Stimulated activated CD8-positive, alpha-beta memory T cell treated with anti-CD3 and anti-CD28 coated beads, Interleukin-2, amount 100 ng/mL, for 1 hour (primary cell): ENCODE data around the gene APBA2.

ENCODE experiments used
- DNase-seq, 2 donors: peaks; one replicate each; pipeline ENCODE4 v3.0.0-alpha.2; 2020; ENCODE audit warnings: low read depth in 2 of 2

Gene APBA2

DNA sequence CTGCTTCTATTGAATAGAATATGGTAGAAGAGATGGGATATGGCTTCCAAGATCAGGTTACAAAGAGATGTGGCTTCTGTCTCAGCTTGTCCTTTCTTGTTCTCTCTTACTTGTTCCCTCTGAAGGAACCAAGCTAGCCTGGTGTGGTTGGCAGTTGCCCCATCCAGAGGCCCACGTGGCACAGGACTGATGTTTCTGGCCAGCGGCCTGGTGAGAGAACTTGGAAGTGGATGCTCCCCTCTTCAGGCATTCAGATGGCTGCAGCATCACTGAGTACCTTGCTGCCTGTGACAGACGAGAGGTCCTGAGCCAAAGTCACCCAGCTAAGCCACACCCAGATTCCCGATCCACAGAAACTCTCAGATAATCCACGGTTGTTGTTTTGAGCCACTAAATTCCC, 200.2 kb downstream of the APBA2 start:
- DNase-seq, result no peak

GRCh38 chr15:29086891-29087290, 201.1 kb downstream of the APBA2 start:
- no peak for DNase-seq

- no peak for DNase-seq
Observed at GRCh38 chr15:29087521-29088285, 201.9 kb downstream of the APBA2 start.

DNA sequence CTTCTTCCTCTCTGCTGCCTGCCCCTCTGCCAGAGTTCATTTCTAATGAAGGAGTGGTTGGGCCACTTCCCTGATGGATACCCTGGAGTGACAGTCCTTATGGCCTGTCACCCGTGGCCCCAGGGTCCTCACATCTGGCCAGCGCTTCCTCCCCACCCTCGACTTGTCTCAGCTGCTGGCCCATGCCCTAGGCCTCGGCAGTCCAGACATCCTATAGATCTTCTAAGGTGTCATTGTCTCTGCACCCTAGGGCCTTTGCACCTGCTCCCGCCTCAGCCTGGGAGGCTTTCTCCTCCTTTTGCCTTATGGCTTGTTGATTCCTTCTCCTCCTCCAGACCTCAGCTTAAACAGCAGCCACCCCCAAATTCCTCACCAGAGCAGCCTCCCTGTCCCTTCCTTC, 202.9 kb downstream of the APBA2 start:
- no peak for DNase-seq

GRCh38 chr15:29089731-29090616, 204.2 kb downstream of the APBA2 start:
- DNase-seq, result no peak

GRCh38 chr15:29090617-29091466, 205.1 kb downstream of the APBA2 start:
- no peak for DNase-seq

DNA sequence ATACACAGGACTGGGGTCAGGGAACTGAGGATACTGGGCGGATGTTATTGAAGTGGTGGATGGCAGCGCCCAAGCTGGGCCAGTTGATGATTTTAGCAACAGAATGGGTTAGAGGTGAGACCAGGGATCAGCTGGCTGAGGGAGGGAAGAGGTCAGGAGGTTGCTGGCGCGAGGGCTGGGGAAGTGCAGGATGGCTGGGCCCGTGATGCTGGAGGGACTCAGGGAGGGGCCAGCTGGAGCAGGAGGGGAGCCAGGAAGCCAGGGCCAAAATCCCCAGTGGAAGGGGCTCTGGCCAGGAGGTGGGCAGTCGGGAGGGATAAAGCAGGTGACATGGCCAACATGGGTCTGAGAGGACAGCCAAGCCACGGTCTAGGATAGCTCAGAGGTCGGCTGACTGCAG, 205.9 kb downstream of the APBA2 start:
- no peak for DNase-seq

DNA sequence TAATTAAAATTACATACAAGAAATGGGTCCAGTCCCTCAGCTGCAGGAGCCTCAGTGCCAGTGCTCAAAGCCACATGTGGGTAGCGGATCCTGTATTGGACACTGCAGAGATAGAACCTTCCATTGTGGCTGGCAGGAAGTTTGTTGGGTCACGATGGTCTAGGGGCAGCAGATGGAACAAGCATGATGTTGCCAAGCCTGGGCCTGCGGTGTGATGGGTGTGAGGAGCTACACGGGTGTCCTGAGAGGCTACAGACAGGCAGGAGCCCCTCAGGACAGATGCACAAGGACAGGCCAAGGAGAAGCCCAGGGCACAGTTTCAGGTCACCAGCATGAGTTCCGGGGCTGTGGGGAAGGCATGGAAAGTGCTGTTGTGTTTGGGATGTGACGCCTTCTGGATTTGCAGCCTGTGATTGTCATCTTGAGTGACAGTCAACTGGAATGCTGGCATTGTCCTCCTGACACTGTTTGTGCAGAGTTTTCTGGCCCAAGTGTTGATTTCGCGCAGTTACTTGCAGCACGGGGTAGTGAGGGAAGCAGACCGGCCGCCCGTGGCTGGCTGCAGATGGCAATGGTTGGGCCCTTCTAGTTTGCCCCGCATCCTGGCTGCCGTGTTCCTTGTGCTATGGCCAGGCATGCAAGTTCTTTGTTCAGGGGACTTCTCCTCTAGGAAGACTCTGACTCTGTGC, 206.7 kb downstream of the APBA2 start:
- no peak for DNase-seq

- DNase-seq, result no peak
Observed at GRCh38 chr15:29093065-29093435, 207.3 kb downstream of the APBA2 start.

GRCh38 chr15:29093696-29094343, 208.0 kb downstream of the APBA2 start:
- no peak for DNase-seq

DNA sequence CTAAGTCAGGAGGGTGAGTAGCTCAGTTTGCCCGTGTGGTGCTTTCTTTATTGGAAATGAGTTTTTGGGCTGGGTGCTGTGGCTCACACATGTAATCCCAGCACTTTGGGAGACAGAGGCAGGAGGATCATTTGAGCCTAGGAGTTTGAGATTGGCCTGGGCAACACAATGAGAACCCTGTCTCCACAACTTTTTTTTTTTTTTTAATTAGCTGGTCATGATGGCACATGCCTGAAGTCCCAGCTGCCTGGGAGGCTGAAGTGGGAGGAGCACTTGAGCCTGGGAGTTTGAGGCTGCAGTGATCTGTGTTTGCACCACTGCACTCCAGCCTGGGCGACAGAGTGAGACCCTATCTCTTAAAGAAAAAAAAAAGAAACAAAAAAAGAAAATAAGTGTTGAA, 208.9 kb downstream of the APBA2 start:
- DNase-seq, result no peak

DNA sequence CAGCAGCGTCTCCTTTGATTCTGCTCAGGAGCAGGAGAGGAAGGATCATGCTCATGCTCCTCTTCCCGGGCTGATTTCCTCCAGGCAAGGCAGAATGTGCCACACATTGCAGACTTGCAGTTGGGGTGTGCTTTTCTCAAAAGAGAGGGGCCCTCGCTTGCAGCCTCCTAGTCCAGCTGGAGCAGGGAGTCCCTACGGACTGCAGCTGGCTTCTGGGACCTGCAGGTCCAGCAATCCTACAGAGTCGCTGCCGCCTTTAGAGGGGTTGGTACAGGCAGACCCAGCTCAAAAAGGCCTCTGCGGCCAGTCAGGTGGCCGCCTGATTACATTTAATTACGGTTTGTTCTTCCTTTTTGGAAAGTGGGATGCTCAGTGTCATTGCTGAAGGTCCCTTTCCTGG, 210.0 kb downstream of the APBA2 start:
- no peak for DNase-seq

- no peak for DNase-seq
Observed at GRCh38 chr15:29097168-29097567, 211.4 kb downstream of the APBA2 start.

GRCh38 chr15:29097971-29098370, 212.2 kb downstream of the APBA2 start:
- DNase-seq, result no peak

DNA sequence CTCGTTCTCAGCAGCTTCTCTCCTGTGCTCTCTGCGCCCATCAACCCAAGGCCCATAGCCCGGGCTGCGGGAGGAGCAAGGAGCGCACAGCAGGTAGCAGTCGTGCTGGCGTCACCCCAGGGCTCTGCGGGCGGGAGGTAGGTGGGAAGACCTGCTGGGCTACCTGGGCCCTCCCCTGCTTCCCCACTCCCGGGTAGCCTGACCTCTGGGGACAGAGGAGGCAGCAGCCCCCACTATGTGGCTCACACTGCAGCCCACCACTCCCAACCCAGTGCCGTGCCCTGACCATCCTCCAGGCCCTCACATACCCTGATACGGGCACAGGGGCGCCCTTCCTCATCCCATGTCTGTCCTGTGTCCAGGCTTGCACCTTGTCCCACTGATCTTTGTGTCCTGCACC, 212.9 kb downstream of the APBA2 start:
- DNase-seq, result no peak

GRCh38 chr15:29099131-29099880, 213.5 kb downstream of the APBA2 start:
- DNase-seq, result no peak

DNA sequence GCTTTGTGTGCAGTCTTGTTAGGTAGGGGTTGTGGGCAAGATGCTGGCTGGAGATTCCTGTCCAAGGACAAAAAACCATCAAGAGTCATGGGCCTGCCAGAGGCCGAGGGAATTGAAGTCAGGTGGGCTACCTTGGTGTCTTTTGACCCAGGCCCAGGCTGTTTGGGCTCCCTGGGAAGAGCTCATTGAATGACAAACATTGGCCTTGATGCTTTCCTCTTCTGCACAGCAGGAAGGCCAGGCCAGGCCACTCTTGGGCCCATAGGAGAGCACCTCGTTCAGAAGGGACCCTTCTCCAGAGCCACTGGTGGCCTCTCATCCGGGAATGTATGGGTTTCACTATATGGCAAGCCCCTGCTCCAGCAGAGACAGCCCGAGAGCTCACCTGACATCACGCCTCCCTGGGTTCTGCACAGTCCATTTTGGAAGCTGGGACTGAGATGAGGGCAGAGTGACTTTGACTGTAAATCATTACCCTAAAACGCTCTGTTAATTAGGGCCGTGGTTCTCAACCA, 214.8 kb downstream of the APBA2 start:
- no peak for DNase-seq

DNA sequence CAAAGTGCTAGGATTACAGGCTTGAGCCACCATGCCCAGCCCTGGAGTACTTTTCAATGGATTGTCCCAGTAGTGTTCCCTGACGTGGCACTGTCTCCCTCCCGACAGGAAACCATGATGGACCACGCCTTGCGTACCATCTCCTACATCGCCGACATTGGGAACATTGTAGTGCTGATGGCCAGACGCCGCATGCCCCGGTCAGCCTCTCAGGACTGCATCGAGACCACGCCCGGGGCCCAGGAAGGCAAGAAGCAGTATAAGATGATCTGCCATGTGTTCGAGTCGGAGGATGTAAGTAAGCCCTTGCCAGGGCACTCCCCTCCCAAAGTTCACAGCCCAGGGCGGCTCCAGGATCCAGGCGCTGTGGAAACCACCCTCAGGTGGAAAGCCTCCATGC, 215.7 kb downstream of the APBA2 start:
- no peak for DNase-seq

GRCh38 chr15:29102173-29102794, 216.5 kb downstream of the APBA2 start:
- DNase-seq, result peak; percentile 29 to 31
